22Rv1 (cell line): Measurements from ENCODE around the gene BCR.

Source experiments
- CTCF ChIP-seq: fragments of 450-650 bp; IDR thresholded peaks from 2 replicates; pipeline ENCODE4 v1.5.1; 2017; ENCODE audit warnings: mild to moderate bottlenecking
- ZFX ChIP-seq: fragments of 450-650 bp; IDR thresholded peaks from 2 replicates; pipeline ENCODE4 v1.6.1; 2017; ENCODE audit warnings: antibody characterized with exemption, borderline replicate concordance

- TF ChIP-seq CTCF (no peak), ZFX (no peak)
Measured at GRCh38 chr22:23282986-23283385, 102.7 kb downstream of the BCR start.
